Stimulated activated CD4-positive, alpha-beta T cell treated with anti-CD3 and anti-CD28 coated beads, Interleukin-12 subunit alpha, Interleukin-12 subunit beta, amount 100 ng/mL, for 24 hours (primary cell): Measurements from ENCODE around the gene MOSMO.
A peak's percentile ranks its signal among the peaks of the same experiment; 100 is the strongest.
"Not testable (repeated sequence)": the region's sequence is repeated elsewhere in the genome, so short reads cannot be mapped to it uniquely, and the experiment has no call there.

Experiments
- DNase-seq, 2 experiments: peaks; one replicate each; pipeline ENCODE4 v3.0.0-alpha.2; 2020; ENCODE audit warnings: low read depth in 2 of 2

Gene MOSMO

DNA sequence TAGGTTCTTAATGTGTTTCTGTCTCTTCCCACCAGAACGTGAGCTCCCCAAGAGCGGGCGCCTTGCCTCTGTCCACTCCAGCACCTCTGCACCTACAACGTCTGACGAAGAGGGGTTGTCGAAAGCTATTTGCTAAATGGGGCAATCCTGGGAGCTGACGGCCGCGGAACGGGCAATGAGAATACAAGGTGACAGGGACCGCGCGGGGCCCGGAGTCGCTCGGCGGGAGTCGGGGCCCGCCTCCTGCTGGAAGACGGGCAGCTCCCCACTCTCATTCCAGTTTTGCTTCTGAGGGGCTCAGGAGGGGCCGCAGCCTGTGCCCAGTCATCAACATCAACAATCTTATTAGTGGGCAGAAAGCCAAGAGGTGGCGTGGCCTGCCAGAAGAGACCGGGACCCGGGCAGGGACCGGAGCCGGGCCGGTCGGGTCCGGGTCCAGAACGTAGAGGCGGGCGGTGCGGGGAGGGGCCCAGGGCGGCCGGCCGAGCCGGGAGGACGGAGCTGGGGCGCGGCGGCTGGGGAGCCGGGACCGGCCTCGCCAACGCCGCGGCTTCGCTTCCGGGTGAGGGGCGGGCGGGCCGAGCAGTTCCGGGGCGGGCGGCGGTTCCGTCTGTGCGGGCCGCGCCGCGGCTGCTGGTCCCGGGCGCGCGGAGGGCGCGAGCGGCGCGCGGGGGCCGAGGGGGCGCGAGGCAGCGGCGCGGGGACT is at the start of gene MOSMO:
Gene MOSMO, plus strand, starts transcription at position 603 of the 706 bp plus-strand sequence. CDS start 191 bp downstream, outside the sequence.
- DNase-seq = peak; percentile 37 to 60

DNA sequence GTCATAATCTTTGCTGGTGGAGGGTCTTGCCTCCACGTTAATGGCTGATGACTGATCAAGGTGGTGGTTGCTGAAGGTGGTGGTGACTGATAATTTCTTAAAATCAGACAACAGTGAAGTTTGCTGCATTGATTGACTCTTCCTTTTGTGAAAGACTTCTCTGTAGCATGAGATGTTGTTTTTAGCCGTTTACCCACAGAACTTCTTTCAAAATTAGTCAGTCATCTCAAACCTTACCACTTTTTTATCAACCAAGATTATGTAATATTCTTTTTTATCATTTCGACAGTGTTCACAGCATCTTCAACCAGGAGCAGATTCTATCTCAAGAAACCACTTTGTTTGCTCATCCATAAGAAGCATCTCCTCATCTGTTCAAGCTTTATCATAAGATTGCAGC is 48.9 kb upstream of the MOSMO start:
- no peak for DNase-seq

DNA sequence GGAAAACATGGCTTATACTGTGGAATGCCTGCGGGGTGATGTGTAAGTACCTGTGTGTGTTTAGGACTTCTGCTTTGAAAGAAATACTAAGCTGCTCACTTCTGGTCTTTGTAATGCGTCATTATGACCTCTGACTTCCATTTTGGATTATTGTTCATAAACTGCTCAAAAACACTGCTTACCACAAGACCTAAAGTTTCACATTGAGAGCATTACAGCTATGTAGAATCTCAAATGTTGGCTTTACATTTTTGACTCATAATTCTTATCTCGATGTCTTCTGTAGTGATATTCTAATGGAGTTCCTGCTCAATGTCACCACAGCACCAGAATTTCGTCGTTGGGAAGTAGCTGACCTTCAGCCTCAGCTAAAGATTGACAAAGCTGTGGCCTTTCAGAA is 45.4 kb upstream of the MOSMO start:
- no peak for DNase-seq

DNA sequence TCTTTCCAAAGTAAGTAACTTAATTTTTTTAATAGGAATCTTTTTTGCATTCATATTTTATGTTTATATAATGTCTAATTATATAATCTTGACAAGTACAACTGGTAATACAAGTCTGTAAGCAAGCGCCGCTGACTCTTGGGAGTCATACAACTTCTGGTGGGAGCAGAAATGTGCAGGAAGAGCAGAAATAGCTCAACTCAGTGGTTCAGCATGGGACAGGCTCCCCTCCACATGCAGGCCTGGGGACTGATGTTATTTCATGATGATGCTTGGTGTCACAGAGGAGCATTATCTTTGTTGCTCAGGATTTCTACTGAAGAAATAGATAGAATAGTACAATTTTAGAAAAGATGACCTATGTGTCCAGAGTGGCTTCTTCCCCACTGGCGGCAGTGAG is 44.0 kb upstream of the MOSMO start:
- DNase-seq = no peak

DNA sequence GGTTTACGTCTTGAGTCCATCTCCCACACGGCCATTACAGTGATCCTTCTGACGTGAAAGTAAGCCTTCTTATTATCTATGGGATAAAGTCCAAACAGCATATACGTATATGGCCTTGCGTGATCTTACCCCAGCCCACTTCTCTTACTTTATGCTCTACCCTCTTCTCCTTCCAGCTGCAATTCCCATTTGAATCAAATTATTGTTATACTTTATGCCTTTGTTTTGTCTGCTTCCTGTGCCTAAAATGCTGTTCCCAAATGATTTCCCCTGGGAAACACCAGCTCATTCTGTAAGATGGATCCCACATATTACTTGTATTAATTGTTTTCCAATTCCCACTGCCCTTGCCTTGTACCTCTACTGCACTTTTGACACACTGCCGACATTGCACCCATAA is 43.6 kb upstream of the MOSMO start:
- no peak for DNase-seq

DNA sequence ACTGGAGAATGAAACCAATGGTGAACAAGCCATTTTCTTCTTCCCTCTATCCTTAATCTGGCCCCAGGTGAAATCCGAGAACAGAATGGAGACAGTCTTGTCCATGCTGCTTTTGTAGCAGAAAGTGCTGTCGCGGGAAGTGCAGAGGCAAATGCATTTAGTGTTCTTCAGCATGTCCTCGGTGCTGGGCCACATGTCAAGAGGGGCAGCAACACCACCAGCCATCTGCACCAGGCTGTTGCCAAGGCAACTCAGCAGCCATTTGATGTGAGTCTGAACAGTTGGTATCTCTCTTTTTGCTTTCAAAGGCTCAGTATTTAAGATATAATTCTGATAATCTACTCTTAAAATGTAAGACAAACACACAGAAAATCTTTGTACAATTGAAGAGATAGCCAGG is 36.1 kb upstream of the MOSMO start:
- no peak for DNase-seq

DNA sequence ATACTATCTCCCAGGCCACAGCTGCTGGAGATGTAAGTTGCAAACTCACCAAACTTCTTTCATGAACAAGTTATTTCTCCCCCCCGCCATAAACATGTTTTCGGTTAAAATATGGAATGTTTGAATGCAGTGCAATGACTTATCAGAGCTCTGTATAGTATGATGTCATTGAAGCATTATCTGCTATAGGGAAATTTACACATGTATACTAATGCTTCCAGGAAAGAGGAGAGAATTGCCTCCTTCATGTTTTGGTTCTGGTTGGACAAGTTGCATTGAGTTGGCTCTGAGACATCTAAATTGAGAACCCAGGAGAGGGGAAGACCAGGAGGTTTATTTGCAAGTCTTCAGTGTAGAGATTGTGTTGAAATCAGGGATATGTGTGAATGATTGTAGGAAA is 34.0 kb upstream of the MOSMO start:
- no peak for DNase-seq

DNA sequence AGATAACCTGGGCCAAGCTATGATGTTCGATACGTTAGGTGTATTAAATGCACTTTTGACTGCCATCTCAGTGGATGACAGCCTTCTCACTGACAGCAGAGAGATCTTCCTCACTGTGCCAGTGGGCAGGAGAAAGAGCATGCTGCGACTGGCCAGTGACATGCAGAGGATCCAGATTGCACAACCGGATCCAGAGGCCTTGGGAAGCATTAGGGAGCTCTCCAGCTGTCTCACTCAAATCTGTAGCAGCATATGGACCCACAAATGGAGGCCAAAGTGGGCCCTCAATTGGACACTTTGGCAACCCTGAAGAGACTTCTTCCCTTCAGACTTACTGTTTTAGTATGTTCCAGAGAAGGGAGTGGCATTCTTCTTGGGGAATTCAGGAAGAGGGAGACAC is 27.9 kb upstream of the MOSMO start:
- DNase-seq = no peak

DNA sequence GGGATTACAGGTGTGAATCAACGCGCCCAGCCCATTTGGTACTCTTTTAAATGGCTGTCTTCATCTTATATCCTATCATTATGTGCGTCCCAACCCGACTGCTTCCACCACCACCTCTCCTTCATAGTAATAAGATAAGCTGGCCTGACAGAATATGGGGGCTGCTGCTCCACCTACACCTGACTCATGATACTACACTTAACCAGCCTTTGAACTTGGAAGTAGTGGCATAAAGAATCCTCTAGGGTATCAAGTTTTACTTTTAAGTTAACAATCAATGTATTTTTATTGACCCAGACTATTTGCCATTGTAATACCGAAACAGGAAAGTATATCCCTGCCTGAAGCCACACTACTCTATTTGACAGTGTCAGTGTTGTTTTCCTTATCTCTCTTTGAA is 25.8 kb upstream of the MOSMO start:
- no peak for DNase-seq

DNA sequence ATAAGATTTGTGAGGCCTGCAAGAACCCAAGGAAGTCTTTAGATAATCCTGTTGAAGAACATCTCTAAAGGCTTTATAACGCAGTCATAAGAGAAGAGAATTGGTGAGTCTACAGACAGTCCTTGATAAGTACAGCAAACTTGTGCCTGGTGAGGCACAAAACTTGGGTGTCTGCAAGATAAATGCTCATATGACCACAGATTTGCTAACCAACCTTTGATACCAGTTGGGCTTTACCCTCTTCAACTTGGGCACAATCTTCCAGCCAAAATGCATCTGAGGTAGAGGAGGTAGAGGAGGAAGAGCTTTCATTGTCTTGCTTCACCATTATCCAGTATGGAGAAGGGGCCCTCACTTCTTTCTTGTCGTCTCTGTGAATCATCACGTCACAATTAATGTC is 23.8 kb upstream of the MOSMO start:
- DNase-seq = no peak

DNA sequence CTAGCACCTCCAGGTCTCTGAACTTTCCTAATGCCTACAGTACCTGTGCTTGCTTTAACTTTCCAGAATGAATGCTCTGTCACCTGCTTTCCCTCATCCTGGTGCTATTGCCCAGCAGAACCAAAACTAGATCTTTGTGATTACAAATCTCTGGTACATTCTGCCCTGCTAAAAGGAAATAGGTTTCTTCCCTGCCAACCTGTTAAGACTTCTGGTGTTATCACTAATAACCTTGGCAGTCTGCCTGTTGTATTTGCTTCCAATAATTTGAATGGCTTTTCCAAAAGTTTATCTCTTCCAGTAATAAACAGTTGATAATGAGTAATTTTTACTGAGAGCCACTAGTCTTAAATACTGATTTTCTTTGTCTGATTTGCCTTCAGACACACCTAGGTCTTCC is 22.4 kb upstream of the MOSMO start:
- no peak for DNase-seq

DNA sequence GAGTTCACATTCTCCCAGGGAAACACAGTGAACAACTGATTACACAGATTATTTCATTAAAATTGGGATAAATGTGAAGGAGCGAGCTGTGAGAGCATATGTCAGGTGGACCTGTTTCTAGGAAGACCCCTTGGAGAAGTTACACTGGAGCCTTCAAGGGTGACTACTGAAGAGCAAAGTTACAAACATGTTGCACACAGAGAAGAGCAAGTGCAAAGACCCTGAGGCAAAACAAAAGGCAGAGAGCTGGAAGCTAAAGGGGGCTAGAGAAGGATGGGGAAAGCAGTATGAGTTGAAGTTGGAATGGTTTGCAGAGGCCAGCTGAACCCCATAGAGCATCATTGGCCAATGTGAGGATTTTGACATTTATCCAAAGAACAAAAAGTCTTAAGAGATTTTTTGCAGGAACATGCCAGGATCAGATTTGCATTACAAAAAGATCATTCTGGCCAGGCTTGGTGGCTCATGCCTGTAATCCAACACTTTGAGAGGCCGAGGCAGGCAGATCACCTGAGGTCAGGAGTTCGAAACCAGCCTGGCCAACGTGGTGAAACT is 21.1 kb upstream of the MOSMO start:
- DNase-seq = no peak

DNA sequence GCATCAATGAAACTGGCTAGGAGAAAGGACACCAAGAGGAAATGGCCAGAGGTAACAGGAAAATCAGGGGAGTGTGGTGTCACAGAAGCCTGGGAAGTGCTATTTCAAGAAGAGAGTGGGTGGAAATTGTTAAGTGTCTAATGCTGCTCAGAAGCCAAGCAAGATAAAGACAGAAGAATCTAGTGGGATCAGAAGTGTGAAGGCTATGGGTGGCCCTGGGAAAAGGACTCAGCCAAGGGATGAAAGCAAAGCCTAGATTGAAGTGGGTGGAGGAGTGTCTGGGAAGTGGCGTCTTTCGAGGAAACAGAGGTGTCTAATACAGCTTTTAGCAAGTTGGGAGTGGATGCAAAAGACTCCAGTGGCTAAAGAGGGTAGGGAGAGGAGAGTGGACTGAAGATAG is 20.4 kb upstream of the MOSMO start:
- no peak for DNase-seq

DNA sequence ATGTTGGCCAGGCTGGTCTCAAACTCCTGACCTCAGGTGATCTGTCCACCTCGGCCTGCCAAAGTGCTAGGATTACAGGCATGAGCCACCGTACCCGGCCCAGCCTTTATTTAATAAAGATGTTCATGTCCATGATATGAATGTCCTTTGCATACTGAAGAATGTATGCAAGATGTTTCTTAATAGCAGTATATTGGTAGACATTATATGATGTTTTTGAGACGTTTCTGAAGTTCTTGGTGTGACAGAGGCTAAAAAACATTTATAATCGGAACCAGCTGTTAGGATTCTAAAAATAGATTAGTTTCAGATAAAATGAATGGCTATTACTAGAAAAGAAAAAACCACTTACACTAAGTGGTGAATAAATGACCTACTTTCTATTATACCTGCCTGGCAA is 18.8 kb upstream of the MOSMO start:
- no peak for DNase-seq

DNA sequence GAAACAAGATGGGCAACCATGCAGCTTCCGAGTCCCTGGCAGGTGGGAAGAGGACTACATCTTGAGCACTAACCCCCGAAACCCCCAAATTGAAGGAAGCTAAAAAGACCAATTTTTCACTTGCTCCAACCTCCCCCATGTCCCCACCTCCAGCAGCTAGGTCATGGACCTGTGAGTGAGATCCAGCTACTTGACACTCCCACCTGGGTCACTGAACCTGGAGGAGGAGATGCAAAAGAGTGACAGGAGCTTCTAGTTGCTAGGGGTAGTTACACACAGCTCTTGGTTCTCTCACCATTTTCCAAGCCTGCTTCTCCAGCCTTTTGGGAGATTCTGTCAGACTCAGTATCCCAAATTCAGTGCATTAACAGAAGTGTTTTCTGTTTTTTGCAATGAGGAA is 18.2 kb upstream of the MOSMO start:
- no peak for DNase-seq

DNA sequence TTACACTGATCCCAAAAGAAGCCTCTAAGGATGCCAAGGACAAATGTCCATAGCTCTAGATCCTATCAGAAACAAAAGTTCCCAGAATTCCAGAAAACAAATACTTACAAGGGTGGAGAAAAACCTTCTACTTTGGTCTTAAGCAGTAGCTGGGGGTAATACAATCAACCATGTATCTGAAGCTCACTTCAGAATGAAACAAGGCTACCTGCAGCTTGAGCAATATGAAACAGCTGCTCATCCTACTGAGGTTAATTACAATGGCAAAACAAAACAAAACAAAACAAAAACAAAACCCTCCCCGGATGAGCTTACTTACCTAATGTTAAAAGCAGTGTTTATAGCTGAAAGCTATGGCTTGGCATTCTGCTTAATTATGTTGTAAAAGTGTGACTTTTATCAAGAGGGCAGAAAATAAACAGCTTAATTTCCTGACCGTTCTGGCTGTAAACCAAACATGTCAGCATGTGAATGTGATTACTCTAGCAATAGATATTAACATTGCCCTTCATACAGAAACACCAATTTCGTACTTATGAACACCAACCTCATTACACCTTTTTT is 17.4 kb upstream of the MOSMO start:
- DNase-seq = no peak

DNA sequence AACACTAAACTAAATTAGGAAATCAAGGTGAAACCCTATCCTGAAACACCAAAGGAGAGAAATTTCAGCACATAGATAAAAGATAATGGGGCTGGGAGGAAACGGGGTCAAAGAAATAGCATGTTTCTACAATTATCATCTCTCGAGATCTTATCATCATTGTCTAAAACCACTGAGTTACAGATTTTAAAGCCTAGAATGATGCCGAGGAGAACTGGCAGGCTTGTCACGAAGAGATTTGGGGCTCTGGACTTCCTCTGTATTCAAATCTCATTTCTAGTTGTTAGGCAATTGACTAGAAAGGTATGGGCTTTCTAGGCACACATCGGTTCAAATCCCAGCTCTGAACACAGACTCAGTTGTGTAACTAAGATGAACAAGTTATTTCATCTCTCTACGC is 16.3 kb upstream of the MOSMO start:
- DNase-seq = no peak

DNA sequence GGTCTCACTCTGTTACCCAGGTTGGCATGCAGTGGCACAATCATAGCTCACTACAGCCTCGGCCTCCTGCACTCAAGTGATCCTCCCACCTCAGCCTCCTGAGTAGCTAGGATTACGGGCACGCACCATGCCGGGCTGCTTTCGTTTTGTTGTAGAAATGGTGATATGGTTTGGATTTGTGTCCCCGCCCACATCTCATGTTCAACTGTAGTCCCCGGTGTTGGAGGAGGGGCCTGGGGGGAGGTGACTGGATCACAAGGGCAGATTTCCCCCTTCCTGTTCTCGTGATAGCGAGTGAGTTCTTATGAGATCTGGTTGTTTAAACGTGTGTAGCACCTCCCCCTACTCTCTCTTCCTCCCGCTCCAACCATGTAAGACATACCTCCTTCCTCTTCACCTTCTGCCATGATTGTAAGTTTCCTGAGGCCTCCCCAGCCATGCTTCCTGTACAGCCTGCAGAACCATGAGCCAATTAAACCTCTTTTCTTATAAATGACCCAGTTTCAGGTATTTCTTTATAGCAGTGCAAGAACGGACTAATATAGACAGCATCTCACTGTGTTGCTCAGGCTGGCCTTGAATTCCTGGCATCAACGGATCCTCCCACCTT is 12.9 kb upstream of the MOSMO start:
- no peak for DNase-seq

DNA sequence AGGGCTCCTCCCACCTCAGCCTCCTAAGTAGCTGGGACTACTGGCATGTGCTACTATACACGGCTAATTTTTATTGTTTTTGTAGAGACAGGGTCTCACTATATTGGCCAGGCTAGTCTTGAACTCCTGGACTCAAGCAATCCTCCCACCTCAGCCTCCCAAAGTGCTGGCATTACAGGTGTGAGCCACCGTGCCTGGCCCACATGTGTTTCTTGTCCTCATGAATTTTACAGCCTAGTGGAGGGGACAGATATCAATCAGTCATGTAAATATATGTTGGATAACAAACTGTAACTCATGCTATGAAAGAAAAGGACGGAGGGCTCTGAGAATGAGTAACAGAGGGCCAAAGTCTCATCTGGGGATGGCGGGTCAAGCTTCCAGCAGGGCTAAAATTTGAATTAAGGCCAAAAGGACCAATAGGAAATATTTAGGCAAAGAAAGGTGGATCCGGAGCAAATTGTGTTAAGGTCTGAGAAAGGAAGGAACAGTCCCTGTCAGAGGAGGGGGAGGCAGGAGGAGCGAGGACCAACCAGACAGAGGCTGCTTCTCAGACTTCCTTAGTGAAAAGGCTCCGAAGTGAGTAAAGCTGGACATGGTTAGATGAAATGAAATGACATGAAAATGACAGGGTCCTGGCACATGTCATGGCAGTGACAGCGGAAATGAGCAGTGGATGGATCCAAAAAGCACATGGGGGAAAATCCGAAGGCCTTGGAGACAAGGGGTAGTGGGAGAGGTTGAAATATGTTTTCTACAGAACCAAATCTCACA is 10.8 kb upstream of the MOSMO start:
- no peak for DNase-seq

DNA sequence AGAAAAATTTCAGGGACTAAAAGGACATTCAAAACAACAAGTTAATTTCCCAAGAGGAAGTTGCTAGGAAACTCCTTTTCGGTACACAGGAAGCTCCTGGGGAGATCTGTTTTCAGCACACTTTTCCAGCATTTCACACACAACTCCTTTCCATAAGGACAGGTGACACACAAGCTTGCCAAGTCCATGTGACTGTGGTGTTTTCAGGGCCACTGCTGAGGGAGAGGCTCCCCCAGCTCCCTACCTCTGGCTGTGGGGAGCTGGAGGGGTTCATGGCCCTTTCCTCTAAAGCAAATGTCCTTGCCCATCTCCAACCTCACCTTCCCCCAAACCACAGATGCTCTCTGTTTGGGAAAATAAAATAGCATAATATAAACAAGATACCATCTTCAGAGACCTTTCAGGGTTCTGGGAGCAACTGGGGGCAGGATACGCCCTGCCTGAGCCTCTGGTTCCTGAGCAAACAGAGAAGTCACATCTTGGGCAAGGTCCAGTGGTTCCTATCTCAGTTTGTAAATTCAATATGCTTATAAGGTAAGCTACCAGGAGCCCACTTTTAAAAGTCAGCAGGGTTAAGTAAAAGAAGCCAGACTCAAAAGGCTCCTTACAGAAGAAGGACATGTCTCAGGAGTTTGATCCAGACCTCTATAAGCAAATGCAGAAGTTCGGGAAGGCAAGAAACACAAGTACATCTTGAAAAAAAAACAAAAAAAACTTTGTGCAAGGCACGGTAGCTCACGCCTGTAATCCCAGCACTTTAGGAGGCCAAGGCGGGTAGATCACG is 10.0 kb upstream of the MOSMO start:
- DNase-seq = no peak

DNA sequence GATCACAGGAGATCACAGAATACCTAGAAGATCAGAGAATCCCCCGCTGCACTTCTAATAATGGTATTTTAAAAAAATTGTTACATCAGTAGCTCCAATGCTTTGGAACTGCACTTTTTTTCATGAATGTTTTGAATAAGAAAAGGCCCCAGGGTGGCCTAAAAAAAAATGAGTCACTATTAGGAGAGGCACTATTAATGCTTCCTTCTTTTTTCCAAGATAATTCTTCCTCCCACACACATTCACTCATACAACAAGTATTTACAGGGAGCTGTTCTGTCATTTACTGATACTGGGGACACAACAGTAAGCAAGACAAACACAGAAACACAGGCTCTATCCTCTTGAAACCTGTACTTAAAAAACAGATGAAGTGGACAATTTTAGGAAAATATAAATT is 6.3 kb upstream of the MOSMO start:
- DNase-seq = no peak

DNA sequence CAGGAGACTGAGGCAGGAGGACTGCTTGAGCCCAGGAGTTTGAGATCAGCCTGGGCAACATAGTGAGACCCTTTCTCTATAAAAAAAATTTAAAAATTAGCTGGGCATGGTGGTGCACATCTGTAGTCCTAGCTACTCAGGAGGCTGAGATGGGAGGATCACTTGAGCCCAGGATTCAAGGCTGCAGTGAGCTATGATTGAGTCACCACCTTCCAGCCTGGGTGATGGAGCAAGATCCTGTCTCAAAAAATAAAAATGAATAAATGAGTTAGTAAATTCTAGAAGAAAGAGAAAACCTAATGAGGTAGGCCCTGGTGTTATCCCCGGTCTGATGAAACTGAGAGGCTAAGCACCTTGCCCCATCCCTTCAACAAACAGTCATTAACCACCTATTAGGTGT is 5.9 kb upstream of the MOSMO start:
- not testable (repeated sequence) for DNase-seq
